SK-N-SH (cell line): ENCODE data around the gene MAN2A2.

ENCODE experiments used
- EP300 ChIP-seq, 2 experiments: IDR thresholded peaks; 2 replicates each; pipeline versions ENCODE4 v1.4.0 to v1.6.1; 2012; ENCODE audit warnings: borderline replicate concordance in 1 of 2, low read depth in 1 of 2, low read length in 1 of 2
- GATA2 ChIP-seq: sonication (generic); formaldehyde crosslinking; IDR thresholded peaks from 2 replicates; pipeline ENCODE4 v1.5.0; 2020; ENCODE audit warnings: mild to moderate bottlenecking, missing genetic modification reagents
- NFIC ChIP-seq: IDR thresholded peaks from 2 replicates; pipeline ENCODE4 v1.4.0; 2012; ENCODE audit warnings: borderline replicate concordance
- POLR2AphosphoS5 ChIP-seq: IDR thresholded peaks from 2 replicates; pipeline ENCODE4 v1.6.1; 2012; ENCODE audit warnings: low read depth, low read length
- RAD21 ChIP-seq: IDR thresholded peaks from 2 replicates; pipeline ENCODE4 v1.6.1; 2012; ENCODE audit warnings: mild to moderate bottlenecking, low read length
- TF ChIP-seq, protein P1 (sequence below): IDR thresholded peaks from 2 replicates; pipeline ENCODE4 v1.4.0; 2012; ENCODE audit warnings: low read depth
- TF ChIP-seq, protein P2 (sequence below): IDR thresholded peaks from 2 replicates; pipeline ENCODE4 v1.6.1; 2012; ENCODE audit warnings: mild to moderate bottlenecking, low read depth, low read length, moderate library complexity
- TF ChIP-seq, protein P3 (sequence below): IDR thresholded peaks from 2 replicates; pipeline ENCODE4 v1.4.0; 2012; ENCODE audit warnings: low read depth, borderline replicate concordance

DNA sequence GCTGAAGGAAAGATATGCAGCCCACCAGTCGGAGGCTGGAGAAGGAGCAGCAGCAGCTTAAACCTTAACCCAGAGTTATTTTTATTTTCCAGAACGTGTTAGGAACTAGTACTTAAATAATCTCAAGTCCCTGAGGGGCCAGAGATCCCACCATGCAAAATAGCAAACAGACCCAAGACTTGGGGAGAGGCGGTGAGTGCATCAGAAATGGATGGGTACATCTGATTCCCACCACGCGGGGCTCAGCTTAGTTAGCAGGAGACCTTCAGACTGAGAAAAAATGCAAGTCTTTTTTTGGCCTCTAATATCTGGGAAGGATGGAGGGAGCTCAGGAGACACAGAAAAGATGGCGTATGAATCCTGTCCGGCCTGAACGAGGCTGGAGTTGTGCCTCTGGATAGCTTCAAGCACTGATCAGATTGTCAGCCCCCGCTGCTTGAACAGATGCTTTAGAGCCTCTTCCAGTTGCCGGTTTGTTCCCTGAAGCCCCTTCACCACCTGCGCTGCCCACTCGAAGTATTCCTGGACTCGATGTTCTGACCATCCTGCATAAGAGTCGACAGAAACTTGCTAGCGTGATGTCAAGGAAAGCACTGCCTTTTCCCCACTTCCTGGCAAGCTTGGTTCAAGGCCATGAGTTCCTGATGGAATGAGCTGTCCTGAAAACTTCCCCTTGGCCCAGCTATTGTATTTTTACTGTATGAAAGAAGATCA lies 27.9 kb downstream of the MAN2A2 start:
- no peak for TF ChIP-seq RAD21
- TF ChIP-seq POLR2AphosphoS5, result no peak
- TF ChIP-seq EP300 (IDR thresholded peaks at IDR 0.05; ENCODE audit: borderline replicate concordance in 1 of 2, low read depth in 1 of 2, low read length in 1 of 2), result no peak
- no peak for TF ChIP-seq GATA2 (CRISPR knock-in tag)
- TF ChIP-seq, protein P1, sequence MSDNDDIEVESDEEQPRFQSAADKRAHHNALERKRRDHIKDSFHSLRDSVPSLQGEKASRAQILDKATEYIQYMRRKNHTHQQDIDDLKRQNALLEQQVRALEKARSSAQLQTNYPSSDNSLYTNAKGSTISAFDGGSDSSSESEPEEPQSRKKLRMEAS, result no peak
- no peak for TF ChIP-seq NFIC
- TF ChIP-seq, protein P2, sequence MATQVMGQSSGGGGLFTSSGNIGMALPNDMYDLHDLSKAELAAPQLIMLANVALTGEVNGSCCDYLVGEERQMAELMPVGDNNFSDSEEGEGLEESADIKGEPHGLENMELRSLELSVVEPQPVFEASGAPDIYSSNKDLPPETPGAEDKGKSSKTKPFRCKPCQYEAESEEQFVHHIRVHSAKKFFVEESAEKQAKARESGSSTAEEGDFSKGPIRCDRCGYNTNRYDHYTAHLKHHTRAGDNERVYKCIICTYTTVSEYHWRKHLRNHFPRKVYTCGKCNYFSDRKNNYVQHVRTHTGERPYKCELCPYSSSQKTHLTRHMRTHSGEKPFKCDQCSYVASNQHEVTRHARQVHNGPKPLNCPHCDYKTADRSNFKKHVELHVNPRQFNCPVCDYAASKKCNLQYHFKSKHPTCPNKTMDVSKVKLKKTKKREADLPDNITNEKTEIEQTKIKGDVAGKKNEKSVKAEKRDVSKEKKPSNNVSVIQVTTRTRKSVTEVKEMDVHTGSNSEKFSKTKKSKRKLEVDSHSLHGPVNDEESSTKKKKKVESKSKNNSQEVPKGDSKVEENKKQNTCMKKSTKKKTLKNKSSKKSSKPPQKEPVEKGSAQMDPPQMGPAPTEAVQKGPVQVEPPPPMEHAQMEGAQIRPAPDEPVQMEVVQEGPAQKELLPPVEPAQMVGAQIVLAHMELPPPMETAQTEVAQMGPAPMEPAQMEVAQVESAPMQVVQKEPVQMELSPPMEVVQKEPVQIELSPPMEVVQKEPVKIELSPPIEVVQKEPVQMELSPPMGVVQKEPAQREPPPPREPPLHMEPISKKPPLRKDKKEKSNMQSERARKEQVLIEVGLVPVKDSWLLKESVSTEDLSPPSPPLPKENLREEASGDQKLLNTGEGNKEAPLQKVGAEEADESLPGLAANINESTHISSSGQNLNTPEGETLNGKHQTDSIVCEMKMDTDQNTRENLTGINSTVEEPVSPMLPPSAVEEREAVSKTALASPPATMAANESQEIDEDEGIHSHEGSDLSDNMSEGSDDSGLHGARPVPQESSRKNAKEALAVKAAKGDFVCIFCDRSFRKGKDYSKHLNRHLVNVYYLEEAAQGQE, result no peak
- TF ChIP-seq, protein P3, sequence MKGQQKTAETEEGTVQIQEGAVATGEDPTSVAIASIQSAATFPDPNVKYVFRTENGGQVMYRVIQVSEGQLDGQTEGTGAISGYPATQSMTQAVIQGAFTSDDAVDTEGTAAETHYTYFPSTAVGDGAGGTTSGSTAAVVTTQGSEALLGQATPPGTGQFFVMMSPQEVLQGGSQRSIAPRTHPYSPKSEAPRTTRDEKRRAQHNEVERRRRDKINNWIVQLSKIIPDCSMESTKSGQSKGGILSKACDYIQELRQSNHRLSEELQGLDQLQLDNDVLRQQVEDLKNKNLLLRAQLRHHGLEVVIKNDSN, result no peak
